HG02642 (cell line): Measurements from ENCODE around the gene SLC39A3.

Experiments
- ATAC-seq: cut with Tn5 transposase; IDR thresholded peaks from one replicate; pipeline ENCODE4 v1.9.1; 2021; ENCODE audit warnings: mild to moderate bottlenecking; ENCODE audit not compliant: unreplicated experiment, poor library complexity

Gene SLC39A3

DNA sequence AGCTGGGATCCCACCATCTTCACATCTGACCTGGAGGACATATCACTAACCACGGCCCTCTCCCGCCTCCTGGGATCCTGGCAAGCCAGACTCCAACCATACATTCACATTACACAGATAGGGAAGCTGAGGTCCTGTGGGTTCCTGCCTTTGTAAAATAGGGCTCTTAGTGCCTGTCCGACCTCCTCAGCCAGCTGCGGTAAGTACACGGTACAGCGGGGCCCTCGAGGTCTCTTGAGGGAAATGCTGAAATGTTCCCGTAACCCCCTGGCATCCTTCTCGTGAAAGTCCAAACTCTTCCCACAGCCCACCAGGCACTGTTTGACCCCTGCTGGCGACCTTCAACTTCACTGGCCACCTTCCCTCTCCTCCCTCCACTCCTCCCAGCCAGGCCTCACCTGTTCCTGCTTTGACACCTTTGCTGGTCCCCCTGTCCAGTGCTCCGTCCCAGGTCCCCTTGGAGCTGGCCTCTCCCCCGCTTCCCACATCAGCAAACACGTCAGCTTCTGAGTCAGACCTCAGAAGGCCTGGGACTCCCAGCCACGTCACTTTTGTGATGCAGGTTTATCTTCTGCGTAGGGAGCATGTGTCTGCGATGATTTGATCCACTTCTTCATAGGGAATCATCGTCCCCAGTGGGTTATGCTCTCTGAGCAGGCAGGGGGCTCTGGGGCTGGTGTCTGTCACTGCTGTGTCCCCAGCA lies 28.5 kb downstream of the SLC39A3 start:
- ATAC-seq, result no peak

DNA sequence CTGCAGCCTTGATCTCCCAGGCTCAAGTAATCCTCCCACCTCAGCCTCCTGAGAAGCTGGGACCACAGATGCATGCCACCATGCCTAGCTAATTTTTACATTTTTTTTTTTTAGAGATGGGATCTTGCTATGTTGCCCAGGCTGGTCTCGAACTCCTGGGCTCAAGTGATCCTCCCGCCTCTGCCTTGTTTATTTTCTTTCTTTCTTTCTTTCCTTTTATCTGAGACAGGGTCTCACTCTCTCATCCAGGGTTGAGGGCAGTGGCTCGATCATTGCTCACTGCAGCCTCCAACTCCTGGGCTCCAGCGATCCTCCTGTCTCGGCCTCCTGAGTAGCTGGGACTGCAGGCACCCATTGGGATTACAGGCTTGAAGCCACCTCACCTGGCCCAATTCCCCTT lies 33.6 kb downstream of the SLC39A3 start:
- ATAC-seq, result no peak

DNA sequence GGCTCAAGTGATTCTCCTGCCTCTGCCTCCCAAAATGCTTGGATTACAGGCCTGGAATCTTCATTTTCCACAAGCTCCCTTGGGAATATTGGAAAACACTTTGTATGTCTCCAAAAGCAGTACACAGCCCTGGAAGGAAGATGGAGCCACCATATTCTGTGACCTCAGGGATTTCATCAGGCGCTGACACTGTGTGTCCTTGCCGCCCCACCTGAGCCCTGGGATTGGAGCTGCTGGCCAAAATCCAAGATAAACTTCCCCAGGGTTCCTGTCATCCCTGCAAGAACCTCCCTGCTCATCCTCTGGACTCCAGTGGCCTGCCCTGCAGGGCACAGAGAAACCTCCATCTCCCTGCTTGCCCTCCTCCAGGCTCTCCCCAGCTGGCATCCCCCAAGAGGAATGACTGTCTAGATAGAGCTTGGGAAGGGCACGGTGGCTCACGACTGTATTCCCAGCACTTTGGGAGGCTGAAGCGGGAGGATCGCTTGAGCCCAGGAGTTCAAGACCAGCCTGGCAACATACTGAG lies 36.1 kb downstream of the SLC39A3 start:
- ATAC-seq, result no peak

DNA sequence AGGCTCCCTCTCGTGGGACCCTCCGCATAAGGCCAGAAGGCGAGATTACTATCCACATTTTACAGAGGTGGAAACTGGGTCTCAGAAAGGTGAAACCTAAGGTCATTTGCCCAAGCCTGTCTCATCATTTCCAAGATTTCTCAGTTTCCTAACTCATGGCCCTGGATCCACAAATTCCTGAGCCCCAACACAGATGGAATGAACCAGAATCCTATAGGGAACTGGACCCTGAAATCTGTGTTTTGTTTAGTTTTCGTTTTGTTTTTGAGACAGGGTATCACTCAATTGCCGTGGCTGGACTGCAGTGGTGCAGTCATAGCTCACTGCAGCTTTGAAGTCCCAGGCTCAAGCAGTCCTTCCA lies 36.8 kb downstream of the SLC39A3 start:
- no peak for ATAC-seq

DNA sequence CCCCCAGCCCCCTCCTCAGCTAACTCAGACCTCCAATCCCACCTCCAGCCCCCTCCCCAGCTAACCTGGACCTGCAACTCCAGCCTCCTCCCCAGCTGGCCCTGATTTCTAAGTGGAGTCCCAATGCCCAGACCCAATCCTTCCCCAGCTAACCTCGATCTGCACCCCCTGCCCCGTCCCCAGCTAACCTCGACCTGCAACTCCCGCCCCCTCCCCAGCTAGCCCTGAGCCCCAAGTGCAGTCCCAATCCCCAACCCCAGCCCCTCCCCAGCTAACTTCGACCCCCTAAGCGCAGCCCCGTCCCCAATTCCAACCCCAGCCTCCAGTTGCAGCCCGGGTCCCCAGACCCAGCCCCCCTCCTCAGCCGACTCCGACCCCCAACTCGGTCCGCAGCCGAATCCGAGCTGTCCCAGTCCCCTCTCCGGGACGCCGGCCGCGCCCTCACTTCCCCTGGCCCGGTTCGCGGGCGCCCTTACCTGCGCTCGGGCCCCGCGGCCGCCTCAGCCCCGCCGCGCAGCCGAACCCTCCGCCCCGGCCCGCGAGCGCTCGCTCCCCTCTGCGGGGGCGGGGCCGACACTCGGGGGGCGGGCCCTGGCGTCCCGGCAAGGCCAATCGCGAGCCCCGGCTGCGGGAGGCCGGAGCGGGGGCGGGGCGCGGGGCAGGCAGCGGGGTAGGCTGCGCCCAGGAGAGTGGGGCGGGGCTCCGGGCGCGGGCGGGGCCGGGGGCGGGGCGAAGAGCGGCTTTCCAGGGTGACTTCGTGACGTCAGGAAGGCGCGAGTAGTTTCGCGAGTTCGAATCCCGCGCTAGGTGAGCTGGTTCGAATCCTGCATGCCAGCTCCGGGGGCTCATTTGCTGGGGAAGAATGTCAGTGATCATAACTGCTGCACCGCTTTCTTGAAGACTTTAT lies 37.4 kb downstream of the SLC39A3 start, which contains the start of gene GNG7:
TSS of gene GNG7 (minus strand) at position 525 of the 907 bp plus-strand sequence. CDS start 182,006 bp downstream, outside the sequence.
- ATAC-seq, result peak; percentile 84

DNA sequence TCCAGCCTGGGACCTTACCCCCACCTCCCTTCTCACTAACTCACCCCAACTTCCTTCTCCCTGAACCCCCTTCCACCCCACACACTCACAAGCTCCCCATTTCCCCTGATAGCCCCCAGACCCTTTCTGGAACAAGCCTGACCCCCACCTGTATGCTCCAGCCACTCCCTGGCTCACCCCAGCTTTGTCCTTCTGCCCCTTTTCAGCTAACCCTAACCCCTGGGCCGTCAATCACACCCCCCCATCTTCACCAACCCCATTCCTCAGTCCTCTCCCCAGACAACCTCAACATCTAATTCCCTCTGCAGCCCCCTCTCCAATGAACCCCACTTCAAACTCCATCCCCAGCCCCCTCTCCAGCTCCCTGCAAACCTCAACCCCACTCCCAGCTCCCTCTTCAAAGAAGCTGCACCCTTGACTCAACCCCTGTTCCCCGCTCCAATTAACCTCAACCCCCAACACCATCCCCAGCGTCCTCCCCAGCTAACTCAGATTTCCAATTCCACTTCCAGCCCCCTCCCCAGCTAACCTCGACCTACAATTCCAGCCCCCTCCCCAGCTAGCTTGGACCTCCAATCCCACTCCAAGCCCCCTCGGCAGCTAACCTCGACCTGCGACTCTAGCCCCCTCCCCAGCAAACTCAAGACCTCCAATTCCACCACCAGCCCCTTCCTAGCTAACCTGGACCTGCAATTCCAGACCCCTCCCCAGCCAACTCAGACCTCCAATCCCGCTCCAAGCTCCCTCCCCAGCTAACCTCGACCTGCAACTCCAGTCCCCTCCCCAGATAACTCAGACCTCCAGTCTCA lies 38.3 kb downstream of the SLC39A3 start:
- ATAC-seq, result no peak

DNA sequence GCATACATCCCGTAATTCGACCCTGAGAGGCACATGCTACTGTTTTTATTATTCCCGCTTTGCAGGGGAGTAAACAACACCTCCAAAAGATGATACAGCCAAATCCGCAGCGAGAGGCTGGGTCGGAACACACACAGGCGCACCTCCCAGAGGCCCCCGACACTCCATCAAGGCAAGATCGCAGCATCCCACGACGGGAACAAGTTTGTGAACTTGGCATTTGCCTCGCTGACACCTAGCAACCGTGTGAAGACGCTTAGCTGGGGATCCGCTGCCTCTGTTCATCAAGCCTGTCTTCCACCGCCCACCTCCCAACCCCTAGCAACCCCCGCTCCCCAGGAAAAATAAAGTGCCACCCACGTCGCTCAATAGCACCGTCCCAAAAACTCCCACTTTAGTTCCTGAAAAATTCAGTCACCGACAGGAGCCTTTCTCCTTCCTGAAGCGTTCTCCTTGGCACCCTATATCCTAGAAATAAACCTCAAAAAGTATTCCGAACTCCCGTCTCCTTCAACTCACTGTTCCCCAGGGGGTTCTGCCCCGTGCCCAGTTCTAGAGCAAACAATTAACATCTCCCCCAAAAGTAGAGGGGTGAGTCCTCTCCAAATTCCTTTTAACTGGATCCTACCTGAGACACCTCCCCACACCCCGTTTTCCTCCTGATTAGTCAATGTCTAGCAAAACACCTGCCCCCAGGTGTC lies 39.0 kb downstream of the SLC39A3 start:
- ATAC-seq, result no peak

DNA sequence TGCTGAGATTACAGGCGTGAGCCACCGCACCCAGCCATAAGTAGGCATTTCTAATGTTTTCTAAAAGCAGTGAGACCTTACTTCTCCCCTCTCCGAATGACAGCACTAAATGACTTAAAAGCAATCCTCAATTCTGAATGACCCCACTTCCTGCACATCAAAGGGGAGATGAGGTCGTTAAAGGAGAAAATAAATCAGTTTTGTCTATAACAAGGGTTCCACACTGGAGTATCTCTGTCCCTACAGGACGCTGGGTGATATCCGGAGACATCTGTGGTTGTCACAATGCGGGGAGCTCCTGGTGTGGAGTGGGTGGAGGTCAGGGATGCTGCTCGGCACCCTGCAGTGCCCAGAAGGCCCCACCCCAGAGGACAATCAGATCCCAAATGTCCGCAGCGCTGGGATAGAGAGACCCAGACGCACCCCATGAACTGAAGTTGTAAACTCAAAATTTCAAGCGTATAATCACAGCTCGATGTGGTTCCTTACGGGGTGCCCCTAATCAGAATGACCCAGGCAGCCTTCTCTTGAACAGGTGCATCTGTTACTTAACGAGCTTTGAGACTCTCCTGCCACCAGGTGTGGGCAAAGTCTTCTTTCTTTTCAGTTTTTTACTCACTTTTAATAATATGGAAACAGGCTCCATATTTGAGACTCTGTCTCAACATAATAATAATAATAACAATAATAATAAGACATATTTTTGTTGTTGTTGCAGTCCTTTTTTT lies 40.2 kb downstream of the SLC39A3 start:
- ATAC-seq, result no peak

DNA sequence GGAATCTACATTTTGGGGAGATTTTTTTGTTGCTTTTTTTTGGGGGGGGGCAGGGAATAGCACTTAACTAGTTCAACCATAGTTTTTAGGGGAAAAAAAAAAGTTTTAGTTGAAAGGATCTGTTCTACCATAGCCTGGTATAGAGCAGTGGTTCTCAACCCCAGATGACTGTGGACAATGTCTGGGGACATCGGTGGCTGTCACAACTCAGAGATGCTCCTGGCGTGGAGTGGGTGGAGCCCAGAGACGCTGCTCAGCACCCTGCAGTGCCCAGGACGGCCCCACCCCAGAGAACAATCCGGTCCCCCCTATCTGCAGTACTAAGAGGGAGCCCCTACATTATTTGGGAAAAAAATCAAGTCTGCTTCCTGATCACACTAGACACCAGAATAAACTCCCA lies 45.6 kb downstream of the SLC39A3 start:
- no peak for ATAC-seq

DNA sequence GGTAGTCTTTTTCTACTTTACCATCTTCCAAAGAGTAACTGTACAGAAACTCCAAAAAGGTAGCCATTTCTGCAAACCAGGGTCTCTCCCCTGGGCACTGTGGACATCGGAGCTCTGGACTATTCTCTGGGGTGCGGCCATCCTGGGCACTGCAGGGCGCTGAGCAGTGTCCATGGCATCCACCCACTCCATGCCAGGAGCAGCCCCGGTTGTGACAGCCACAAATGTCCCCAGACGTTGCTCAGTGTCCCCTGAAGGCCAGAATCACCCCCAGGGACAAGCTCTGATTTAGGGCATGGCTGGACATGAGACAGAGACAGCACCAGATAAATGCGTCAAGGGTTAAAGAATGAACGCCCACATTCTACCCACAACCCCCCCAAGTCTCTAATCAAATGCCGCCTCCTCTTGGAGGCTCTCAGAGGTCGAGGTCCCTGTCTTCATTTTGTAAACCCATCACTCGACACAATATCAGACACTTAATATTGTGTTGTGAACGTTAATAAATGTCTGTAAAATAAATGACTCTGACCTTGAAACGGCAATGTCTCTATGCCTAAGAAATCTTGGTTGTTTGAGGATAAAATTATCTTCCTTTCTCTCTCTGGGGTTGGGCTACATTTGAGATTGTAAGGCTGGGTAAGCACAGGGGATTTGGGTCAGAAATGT lies 46.2 kb downstream of the SLC39A3 start:
- ATAC-seq, result no peak

DNA sequence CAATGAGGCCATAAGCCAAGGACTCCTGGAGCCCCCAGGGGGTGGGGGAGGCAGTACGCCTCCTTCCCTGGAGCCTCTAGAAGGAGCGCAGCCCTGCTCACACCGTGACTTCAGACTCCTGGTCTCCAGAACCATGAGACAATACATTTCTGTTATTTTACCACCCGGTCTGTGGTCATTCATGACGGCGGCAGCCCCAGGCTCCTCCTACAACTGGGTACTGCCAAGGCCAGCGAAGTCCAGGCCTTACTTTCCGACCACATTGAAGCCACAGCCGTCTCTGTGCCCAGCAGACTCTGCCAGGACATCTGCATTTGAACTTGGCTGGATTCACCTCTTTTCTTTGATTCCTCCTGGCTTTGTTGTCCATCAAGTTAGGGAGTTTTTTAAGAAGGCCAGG lies 47.9 kb downstream of the SLC39A3 start:
- no peak for ATAC-seq

DNA sequence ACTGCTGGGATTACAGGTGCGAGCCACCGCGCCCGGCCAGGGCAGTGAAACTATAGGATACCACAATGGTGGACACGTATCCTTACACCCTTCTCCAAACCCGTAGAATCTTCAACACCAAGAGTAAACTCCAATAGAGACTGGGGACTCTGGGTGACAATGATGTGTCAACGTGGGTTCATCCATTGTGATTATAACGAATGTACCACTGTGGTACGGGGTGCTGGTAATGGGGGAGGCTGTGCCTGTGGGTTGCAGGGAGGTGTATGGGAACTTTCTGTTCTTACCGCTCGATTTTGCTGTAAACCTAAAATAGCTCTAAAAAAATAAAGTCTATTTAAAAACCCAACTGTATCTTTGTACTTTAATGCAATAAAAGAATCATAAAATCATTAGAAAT lies 49.0 kb downstream of the SLC39A3 start:
- no peak for ATAC-seq

DNA sequence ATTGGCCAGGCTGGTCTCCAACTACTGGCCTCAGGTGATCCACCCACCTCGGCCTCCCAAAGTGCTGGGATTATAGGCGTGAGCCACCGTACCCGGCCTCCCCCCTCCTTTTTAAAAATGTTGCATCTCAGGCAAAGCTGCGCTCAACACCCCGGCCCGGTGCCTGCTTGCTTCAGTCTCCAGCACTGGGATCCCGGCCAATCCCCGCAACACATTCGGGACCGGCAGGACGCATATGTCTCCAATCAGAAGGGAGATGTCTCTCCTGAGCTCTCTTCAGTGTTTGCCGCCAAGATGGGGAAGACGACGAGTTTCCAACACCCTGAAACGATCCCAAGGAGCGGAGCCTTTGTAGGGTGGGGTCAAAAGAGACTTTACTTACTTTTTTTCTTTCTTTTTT lies 53.5 kb downstream of the SLC39A3 start:
- ATAC-seq, result no peak

DNA sequence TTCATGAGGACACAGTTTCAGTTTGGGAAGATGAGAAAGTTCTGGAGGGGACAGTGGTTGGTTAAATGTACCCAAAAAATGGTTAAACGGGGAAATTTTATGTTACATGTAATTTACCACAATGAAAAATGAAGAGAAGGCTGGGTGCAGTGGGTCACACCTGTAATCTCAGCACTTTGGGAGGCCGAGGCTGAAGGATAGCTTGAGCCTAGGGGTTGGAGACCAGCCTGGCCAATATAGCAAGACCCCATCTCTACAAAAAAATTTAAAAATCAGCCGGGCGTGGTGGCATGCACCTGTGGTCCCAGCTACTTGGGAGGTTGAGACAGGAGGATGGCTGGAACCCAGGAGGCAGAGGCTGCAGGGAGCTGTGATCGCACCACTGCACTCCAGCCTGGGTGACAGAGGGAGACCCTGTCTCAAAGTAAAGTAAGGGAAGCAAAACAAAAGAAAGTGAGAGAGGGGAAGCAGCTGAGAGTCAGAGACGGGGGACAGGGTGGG lies 54.6 kb downstream of the SLC39A3 start:
- no peak for ATAC-seq

DNA sequence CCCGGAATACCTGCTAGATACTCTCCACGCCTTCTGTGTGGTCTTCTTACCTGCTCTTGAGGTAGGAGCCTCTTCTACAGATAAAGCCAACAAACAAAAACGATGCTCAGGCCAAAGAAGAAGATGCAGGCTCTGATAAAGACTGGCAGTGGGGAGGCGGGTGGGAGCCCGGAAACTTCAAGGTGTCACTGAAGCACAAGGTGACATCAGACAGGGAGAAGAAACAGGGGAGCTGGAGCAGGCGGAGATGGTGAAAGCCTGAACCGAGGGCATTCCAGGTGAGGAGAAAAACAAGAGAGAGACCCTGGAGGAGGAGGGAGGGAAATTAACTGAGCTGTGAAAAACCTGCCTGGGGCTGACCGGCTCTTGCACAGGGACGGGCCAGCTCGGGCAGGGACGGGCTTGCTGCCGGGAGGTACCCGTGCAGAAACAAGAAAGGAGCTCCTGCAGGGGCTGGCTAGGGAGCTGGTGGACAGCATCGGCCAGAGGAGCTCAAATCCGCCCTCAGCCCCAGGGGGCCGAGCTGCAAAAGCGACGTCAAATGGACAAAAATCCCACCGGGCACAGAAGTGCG lies 56.3 kb downstream of the SLC39A3 start:
- ATAC-seq, result no peak
